HG02870 (cell line): Measurements from ENCODE around the gene GBA2.

Source experiments
- ATAC-seq: cut with Tn5 transposase; IDR thresholded peaks from one replicate; pipeline ENCODE4 v1.9.1; 2021; ENCODE audit warnings: mild to moderate bottlenecking, moderate library complexity; ENCODE audit not compliant: unreplicated experiment

Gene GBA2

GRCh38 chr9:35748858-35749514 lies at the start of gene GBA2, which contains the start of gene RGP1:
Gene GBA2 (minus strand): TSS chr9:35749228. CDS start chr9:35748704, 524 bp downstream.
Gene RGP1 (plus strand): TSS chr9:35749287. CDS start chr9:35749756, 469 bp downstream.
- ATAC-seq, result peak; percentile 71

DNA sequence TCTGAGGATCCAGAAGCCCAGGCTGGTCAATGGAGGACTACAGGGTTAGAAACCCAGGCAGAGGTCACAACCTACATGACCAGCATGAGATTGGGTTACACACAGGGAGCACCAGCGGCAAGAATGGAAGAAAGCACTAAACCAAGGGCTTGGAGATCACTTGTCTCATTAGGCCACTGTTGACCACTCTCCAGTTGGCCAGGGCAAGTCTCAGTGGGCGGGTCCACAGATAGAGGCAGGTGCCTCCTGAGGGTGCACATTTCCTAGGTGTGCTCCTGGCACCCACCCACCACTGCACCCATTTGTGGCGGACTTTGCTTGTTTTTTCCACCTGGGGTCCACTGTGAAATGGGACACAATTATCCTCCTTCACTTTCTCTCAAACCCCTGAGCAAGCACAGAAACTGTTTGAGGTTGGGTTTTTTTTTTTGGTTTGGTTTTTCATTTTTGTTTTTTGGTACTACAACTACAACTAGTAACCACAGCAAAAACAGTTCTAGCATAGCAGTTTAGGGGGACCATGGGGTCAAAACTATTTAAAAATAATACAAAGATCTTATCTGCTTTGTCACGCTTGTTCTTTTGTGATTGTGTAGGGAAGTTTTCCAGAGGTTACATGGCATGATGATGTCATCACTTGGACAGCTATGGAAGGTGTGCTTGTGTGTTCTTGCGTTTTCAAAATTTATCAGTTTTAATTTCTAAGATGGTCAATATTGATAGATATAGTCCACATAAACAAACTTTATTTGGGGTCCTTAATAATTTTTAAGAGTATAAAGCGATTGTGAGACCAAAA lies 48.5 kb upstream of the GBA2 start:
- no peak for ATAC-seq

DNA sequence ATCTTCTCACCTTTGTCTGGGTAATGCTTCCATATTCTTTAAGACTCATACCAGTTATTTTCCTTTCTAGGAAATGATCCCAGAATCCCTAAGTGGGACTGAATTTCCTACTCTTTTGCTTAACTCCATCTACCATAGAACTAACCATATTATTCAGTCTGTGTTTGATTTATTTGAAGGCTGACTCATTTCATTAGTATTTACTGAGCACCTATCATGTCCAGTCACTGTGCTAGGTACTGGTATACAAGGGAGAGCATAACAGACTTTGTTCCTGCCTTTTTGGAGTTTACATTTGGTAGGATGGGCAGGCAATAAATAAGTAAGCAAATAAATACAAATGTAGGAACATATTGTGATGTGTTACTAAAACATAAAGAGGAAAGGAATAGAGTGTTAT lies 46.7 kb upstream of the GBA2 start:
- ATAC-seq, result no peak

DNA sequence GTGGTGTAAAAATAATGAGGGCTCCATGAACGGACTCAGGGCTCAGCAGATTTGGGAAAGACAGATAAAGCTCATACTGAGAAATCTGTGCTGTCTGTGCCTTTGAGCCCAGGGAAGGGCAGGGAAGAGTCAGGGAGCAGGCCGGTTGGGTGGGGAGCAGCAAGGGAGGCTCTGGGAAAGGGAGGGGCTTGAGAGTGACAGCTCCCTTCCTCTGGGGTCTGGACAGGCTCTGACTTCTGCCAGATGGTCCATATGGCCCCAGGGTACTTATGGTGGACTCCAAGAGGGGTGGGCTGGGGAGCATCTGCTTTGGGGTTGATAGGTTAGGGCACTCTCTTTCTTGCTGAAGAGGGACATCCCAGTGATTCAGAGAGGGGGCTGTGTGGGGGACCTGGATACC lies 44.4 kb upstream of the GBA2 start:
- ATAC-seq, result no peak

- ATAC-seq, result no peak
Measured at GRCh38 chr9:35792826-35793225, 43.8 kb upstream of the GBA2 start.

DNA sequence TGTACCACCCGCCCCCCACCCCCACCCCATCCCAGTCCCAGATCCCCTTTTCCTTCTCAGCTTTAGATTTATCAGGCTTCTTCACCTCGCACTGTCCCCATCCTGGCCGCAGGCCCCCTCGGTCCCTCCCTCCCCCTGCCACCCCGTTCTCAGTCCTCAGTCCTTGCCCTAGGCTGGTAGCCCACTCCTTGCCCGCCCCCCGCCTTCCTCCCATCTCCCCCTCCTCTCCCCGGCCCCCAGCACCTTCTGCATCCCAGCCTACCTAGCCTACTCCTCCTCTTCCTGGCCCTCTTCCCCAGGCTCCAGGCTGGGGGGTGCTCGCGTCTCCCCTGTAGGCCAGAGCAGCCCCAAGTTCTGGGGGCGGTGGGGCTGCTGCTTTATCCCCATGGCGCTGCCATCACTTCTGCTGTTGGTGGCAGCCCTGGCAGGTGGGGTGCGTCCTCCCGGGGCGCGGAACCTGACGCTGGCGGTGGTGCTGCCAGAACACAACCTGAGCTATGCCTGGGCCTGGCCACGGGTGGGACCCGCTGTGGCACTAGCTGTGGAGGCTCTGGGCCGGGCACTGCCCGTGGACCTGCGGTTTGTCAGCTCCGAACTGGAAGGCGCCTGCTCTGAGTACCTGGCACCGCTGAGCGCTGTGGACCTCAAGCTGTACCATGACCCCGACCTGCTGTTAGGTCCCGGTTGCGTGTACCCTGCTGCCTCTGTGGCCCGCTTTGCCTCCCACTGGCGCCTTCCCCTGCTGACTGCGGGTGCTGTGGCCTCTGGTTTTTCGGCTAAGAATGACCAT lies 43.2 kb upstream of the GBA2 start:
- no peak for ATAC-seq

- ATAC-seq, result no peak
Measured at GRCh38 chr9:35791297-35791921, 42.4 kb upstream of the GBA2 start, which contains the start of gene NPR2. Gene NPR2 (plus strand): TSS chr9:35791591. CDS start chr9:35792409, 818 bp downstream.

DNA sequence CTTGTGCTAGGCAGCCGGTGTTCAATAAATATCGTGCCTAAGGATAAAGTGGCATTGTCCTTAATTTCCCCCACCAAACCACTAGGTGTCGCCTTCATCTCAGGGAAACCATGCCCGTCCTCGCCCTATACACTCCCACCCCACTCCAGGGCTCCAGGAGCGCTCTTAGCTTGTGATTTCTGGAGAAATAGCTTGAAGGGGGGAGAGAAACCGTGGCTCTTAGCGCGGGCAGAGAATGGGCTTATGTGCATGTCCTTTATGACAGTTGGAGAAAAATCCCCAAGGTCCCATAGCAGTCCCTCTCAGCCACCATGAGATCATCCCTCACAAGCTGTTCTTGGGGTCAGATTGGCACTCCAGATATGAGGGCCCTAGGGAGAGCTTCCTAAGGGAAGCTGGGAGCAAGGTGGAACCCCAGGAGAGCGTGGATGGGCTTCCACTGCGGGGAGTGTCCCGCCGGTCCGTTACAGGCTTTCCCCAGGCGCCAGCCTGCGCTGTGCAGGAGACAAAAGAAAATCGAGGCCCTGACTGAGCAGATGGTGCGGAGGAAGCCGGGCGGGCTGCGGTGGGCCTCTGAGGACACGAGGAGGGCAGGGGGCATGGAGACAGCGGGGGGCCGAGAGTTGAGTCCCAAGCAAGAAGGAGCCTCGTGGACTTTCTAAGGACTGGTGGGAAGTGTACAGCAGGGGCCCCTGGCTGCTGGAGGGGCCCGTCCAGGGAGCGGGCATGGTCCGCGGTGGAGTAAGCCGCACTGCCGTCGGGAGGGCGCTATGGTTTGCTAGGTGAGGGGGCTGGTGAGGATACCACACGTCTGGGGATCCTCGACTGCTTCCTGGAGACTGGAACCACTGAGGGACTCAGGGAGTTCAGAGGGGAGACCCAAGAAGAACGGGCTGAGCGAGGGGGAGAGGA lies 41.6 kb upstream of the GBA2 start:
- ATAC-seq, result no peak

DNA sequence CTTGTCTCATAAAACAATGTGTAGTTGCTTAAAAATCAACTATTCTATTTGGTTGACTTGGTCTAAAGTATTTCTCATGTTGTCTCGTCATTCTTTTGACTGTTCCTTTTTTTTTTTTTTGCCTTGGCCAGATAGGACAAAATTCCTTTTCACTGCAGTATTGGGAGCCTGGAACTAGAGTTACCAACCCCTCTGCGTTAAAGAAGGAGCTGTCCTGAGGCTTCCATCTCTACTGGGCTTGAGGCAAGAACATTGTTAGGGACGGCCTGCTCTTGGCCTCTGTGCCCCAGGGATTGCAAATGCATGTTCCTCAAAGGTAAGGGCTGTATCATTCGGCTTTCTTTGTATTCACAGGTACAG lies 41.0 kb upstream of the GBA2 start:
- ATAC-seq, result no peak

DNA sequence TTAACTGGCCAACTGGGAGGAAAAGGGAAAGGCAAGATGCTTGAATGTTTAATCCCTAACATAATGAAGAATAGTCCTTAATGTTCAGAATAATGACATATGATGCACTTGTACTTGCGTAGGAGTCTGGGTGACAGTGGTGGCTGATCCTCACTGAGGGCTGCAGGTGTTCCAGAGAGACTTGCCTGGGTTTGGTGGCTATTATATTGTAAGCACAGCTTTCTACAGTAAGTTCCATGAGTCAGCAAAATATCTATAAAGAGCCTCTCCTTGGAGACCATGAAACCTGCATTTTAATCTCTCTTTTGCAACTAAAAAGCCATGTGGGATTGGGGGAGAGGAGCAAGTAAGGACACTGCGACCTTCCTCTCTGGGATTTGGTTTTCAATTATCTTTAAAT lies 40.5 kb upstream of the GBA2 start:
- ATAC-seq, result no peak

DNA sequence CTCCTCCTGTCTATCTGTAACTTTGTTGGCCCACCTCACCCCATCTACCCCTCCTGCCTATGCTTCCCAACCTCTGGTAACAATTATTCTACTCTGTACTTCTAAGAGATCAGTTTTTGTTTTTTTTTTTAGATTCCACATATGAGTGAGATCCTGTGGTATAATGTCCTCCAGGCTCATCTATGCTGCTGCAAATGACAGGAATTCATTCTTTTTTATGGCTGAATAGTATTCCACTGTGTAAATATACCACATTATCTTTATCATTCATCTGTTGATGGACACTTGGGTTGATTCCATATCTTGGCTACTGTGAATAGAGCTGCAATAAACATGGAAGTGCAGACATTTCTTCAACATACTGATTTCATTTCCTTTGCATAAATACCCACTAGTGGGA lies 34.4 kb upstream of the GBA2 start:
- no peak for ATAC-seq

DNA sequence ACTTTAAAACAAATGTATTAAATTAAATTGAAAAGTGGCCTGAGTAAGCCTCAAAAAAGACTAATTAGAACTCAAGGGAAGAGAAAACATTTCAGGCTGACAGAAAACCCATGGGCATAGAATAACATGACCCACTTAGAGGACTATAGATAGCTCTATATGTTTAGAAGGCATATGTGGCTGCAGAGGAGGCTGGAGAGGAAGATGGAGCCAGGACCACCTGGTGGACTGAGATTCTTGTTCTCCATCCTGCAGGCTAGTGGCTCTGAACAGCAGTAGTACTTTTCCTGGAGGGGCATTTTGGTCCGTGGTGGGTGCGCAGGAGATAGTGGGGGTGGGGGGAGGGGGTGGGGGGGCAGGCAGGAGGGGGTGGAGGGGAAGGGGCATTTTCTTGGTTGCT lies 32.0 kb upstream of the GBA2 start:
- no peak for ATAC-seq

- ATAC-seq, result no peak
Measured at GRCh38 chr9:35778496-35778895, 29.5 kb upstream of the GBA2 start.

DNA sequence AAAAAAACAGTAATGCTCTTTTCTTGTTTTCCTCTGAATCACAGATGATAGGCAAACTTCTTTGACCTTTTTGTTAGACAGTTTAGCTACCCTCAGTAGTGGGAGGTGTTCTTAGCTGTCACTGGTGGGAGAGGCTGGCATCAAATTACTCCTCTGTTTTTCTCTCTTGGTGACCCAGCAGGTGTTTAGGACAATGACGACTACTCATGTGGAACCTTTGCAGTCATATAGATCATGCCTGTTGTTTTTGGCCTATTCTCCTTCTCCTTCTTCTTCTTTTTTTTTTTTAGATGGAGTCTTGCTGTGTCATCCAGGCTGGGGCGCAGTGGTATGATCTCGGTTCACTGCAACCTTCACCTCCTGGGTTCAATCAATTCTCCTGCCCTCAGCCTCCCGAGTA lies 27.0 kb upstream of the GBA2 start:
- ATAC-seq, result no peak

DNA sequence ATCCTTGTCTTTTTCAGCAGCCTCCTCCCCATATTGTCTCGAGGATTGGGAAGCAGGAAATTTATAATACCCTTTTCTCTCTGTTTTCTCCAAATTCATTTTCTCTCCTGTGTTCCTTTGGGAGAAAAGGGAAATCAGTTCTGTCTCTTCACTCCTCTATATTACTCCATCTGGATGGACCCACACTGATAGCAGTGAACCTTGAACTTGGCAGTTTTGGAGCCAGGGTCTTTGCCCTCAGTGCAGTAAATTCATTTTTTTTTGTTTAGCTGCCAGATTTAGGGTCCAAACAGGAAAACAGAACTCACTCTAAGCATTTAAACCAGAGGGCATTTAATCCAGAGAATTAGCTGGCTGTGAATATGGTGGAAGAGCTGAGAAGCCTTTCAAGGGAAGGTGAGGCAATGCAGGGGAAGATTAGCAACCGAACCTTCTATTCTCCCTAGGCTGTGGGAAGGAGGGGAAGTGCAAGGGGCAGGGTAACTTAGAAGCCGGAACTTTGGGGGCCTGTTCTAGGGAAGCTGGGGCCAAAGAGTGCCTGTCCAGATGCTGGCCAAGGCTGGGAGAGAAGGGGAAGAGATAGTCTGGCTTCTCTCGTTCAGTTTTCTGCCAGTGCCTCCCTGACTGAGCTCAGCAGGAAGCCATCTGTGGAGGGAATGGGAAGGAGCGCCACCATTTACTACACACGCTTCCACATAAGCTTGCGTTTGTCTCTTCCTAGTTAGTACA lies 26.0 kb upstream of the GBA2 start:
- ATAC-seq, result no peak

GRCh38 chr9:35771943-35772342 lies 22.9 kb upstream of the GBA2 start:
- ATAC-seq, result no peak

DNA sequence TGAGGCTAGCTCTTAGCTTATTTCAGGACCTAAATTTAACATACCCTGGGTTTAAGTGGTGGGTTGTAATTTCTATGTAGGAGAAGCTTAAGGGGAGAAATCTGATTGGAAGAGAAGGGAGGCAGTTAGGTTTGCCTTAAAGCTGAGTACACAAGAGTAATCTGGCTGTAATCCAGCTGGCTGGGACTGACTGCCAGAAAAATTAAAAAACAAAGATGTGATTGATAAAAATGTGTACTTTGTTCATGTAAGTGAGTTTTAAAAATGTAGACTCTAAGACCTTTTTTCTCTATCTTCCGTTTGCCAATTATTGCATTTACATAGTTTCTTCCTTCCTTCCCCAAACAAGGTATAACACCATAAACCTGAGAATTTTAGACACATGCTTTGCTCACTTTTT lies 22.5 kb upstream of the GBA2 start:
- no peak for ATAC-seq

- ATAC-seq, result no peak
Measured at GRCh38 chr9:35771075-35771433, 22.0 kb upstream of the GBA2 start.

DNA sequence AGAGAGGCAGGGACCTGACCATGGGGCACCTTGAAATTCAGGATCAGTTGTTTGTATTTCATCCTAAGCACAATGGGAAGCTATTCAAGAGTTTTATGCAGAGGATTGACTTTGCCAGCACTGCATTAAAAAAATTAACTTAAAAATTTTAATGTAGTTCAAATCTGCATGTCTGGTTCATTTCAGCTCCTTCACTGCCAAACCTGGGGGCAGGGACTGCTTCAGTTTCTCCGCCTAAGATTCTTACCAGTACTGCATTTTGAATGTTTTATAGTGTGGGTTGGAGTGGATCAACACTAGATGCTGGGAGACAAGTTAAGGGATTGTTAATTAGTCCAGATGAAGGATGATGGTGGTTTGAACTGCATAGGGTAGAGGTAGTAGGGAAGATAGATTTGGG lies 20.7 kb upstream of the GBA2 start:
- ATAC-seq, result no peak

DNA sequence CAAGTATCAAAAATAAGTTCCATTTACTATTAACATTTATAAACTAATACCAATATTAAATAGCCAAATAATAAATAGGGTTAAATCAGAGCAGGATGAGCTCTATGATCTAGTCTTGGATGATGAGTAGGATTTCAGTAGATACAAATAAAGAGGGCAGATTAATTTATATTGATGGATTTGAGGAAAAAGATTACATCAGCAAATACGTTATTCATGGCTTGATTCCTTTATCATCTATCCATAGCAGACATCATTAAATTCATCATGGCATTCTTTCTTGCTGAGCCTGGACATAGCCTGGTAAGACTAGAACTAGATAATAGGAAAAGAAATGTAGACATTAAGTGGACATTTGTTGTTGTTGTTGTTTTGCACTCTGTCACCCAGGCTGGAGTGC lies 18.4 kb upstream of the GBA2 start:
- no peak for ATAC-seq
